Mesendoderm (in vitro differentiated cells): ENCODE measurements around the gene FIBCD1.

Source experiments
- DNase-seq: peaks from one replicate; pipeline ENCODE4 v3.0.0; 2013
- H2AK5ac ChIP-seq: 2 replicates; pipeline ENCODE4 v1.6.1; 2013; ENCODE audit warnings: low read length, inconsistent platforms
- H2BK120ac ChIP-seq: 2 replicates; pipeline ENCODE4 v1.6.1; 2013; ENCODE audit warnings: low read depth, mild to moderate bottlenecking, low read length, moderate library complexity, mixed read lengths
- H2BK15ac ChIP-seq: replicated peaks from 2 replicates; pipeline ENCODE4 v1.6.1; 2013; ENCODE audit warnings: low read depth, mild to moderate bottlenecking, moderate library complexity
- H2BK5ac ChIP-seq: 2 replicates; pipeline ENCODE4 v1.6.1; 2013; ENCODE audit warnings: low read length, inconsistent platforms
- H3K18ac ChIP-seq: 2 replicates; pipeline ENCODE4 v1.6.1; 2013; ENCODE audit warnings: mild to moderate bottlenecking, low read length, mixed read lengths
- H3K23ac ChIP-seq: one replicate; pipeline ENCODE4 v1.6.1; 2013; ENCODE audit warnings: low read length
- H3K27ac ChIP-seq: 2 replicates; pipeline ENCODE4 v1.5.1; 2013; ENCODE audit warnings: low read depth, mild to moderate bottlenecking, inconsistent platforms, low read length, moderate library complexity
- H3K27me3 ChIP-seq: 2 replicates; pipeline ENCODE4 v1.6.1; 2013; ENCODE audit warnings: low read length, control low read depth, mild to moderate bottlenecking, inconsistent platforms; ENCODE audit not compliant: insufficient read depth, poor library complexity
- H3K36me3 ChIP-seq: 2 replicates; pipeline ENCODE4 v1.6.1; 2013; ENCODE audit warnings: low read length, inconsistent platforms; ENCODE audit not compliant: control insufficient read depth, insufficient read depth
- H3K4ac ChIP-seq: one replicate; pipeline ENCODE4 v1.6.1; 2013; ENCODE audit warnings: low read depth, mild to moderate bottlenecking, low read length, moderate library complexity
- H3K4me1 ChIP-seq: 2 replicates; pipeline ENCODE4 v1.6.1; 2013; ENCODE audit warnings: low read depth, low read length, inconsistent platforms; ENCODE audit not compliant: control insufficient read depth
- H3K4me2 ChIP-seq: 2 replicates; pipeline ENCODE4 v1.6.1; 2013; ENCODE audit warnings: low read length
- H3K4me3 ChIP-seq: 2 replicates; pipeline ENCODE4 v1.5.1; 2013; ENCODE audit warnings: mild to moderate bottlenecking, low read length
- H3K56ac ChIP-seq: one replicate; pipeline ENCODE4 v1.6.1; 2013; ENCODE audit warnings: low read length
- H3K79me1 ChIP-seq: 2 replicates; pipeline ENCODE4 v1.6.1; 2013; ENCODE audit warnings: low read length, inconsistent platforms
- H3K79me2 ChIP-seq: 2 replicates; pipeline ENCODE4 v1.6.1; 2013; ENCODE audit warnings: mild to moderate bottlenecking, low read length; ENCODE audit not compliant: control insufficient read depth, insufficient read depth
- H3K9ac ChIP-seq: 2 replicates; pipeline ENCODE4 v1.6.1; 2013; ENCODE audit warnings: low read length, inconsistent platforms
- H4K5ac ChIP-seq: one replicate; pipeline ENCODE4 v1.6.1; 2013; ENCODE audit warnings: low read length
- H4K8ac ChIP-seq: one replicate; pipeline ENCODE4 v1.6.1; 2013; ENCODE audit warnings: low read depth, mild to moderate bottlenecking, control low read depth, low read length, moderate library complexity
- whole genome bisulfite sequencing: extraction: QIAGEN DNeasy Blood & Tissue Kit; methylation state at CpG from one replicate; pipeline ENCODE4 v1.1.7; 2013; ENCODE audit warnings: low lambda C conversion rate, missing lambda C conversion rate; ENCODE audit not compliant: insufficient coverage; ENCODE audit errors: extremely low coverage; 5-methylcytosine and 5-hydroxymethylcytosine counted together

Gene FIBCD1

GRCh38 chr9:130943221-130943620, 4.2 kb upstream of the FIBCD1 start:
- Histone ChIP-seq H2BK5ac (no peak overlapping the region), H3K36me3 (no peaks in the 10 kb centered on the region), H3K27me3 (peaks cover 7% of the 10 kb centered on the region), H4K5ac (no peak overlapping the region), H3K9ac (no peak overlapping the region), H3K18ac (no peak overlapping the region), H2BK120ac (no peak overlapping the region), H3K4me1 (no peaks in the 10 kb centered on the region), H2AK5ac (no peak overlapping the region), H3K4ac (no peak overlapping the region), H3K79me2 (no peaks in the 10 kb centered on the region), H3K4me2 (no peak overlapping the region), H4K8ac (no peak overlapping the region), H2BK15ac (no peak overlapping the region), H3K4me3 (no peak overlapping the region), H3K27ac (no peak overlapping the region), H3K56ac (no peak overlapping the region), H3K79me1 (no peaks in the 10 kb centered on the region), H3K23ac (no peak overlapping the region)
- DNase-seq: no peak
- WGBS: no CpG with 5 or more reads among the region's 13 CpGs

DNA sequence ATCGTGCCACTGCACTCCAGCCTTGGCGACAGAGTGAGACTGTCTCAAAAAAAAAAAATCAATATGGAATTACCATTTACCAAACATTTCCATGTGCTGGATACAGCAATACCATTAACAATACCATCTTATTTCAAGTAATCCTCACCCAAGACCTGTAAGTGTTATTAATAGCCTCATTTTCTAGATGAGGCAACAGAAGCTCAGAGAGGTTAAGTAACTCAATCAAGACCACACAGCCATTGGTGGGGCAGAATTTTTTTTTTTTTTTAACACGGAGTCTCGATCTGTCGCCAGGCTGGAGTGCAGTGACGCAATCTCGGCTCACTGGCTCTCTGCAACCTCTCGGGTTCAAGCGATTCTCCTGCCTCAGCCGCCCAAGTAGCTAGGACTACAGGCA, 3.6 kb upstream of the FIBCD1 start:
- Histone ChIP-seq H2BK120ac (no peak overlapping the region), H2BK5ac (no peak overlapping the region), H3K27ac (no peak overlapping the region), H3K18ac (no peak overlapping the region), H3K23ac (no peak overlapping the region), H3K9ac (no peak overlapping the region), H2BK15ac (no peak overlapping the region), H3K36me3 (no peaks in the 10 kb centered on the region), H3K79me2 (no peaks in the 10 kb centered on the region), H3K4ac (no peak overlapping the region), H3K4me2 (no peak overlapping the region), H3K4me1 (no peaks in the 10 kb centered on the region), H4K5ac (no peak overlapping the region), H3K56ac (no peak overlapping the region), H3K4me3 (no peak overlapping the region), H4K8ac (no peak overlapping the region), H3K79me1 (no peaks in the 10 kb centered on the region), H2AK5ac (no peak overlapping the region), H3K27me3 (peaks cover 10% of the 10 kb centered on the region)
- DNase-seq: no peak
- WGBS: no CpG with 5 or more reads among the region's 10 CpGs

DNA sequence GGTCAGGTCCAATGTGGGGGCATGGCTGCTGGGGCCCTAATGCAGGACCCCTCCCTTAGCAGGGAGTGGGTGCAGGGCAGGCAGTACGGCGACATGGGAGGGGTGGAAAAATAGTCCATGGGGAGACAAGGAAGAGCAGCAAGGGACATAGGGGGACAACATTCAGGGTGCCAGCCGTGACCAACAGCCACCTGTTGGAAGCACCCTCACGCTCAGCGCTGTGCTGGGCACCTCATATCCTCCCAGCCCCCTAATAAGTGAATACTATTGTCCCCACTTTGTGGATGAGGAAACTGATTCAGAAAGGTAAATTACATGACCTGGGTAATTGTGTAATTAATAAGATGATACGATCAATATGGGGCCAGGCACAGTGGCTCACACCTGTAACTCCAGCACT, 3.0 kb upstream of the FIBCD1 start:
- Histone ChIP-seq H3K9ac (no peak overlapping the region), H3K27me3 (peaks cover 10% of the 10 kb centered on the region), H3K79me1 (no peaks in the 10 kb centered on the region), H4K5ac (no peak overlapping the region), H3K18ac (no peak overlapping the region), H2BK5ac (no peak overlapping the region), H3K56ac (no peak overlapping the region), H3K4ac (no peak overlapping the region), H4K8ac (no peak overlapping the region), H3K36me3 (no peaks in the 10 kb centered on the region), H3K4me3 (no peak overlapping the region), H3K4me1 (no peaks in the 10 kb centered on the region), H2BK120ac (no peak overlapping the region), H2AK5ac (no peak overlapping the region), H3K4me2 (no peak overlapping the region), H3K79me2 (no peaks in the 10 kb centered on the region), H3K27ac (no peak overlapping the region), H3K23ac (no peak overlapping the region), H2BK15ac (no peak overlapping the region)
- DNase-seq: no peak
- WGBS: no CpG with 5 or more reads among the region's 6 CpGs

GRCh38 chr9:130940693-130941576, 1.9 kb upstream of the FIBCD1 start:
- Histone ChIP-seq H3K79me1 (no peaks in the 10 kb centered on the region), H3K36me3 (no peaks in the 10 kb centered on the region), H3K4me3 (no peak overlapping the region), H3K4ac (no peak overlapping the region), H3K27me3 (peaks cover 10% of the 10 kb centered on the region), H3K23ac (no peak overlapping the region), H3K4me1 (peaks cover 4% of the 10 kb centered on the region), H4K5ac (no peak overlapping the region), H3K9ac (no peak overlapping the region), H2BK120ac (no peak overlapping the region), H3K27ac (no peak overlapping the region), H2BK15ac (no peak overlapping the region), H3K79me2 (no peaks in the 10 kb centered on the region), H3K18ac (no peak overlapping the region), H2BK5ac (no peak overlapping the region), H3K56ac (no peak overlapping the region), H4K8ac (no peak overlapping the region), H2AK5ac (no peak overlapping the region), H3K4me2 (no peak overlapping the region)
- peak; percentile 87 for DNase-seq
- no CpG with 5 or more reads among the region's 36 CpGs for WGBS

GRCh38 chr9:130940027-130940549, 1.0 kb upstream of the FIBCD1 start:
- no peak overlapping the region for H3K4me2 ChIP-seq
- H2BK120ac ChIP-seq: no peak overlapping the region
- no peak overlapping the region for H3K9ac ChIP-seq
- H3K56ac ChIP-seq: no peak overlapping the region
- WGBS: no CpG with 5 or more reads among the region's 32 CpGs
- DNase-seq: no peak
- H3K27me3 ChIP-seq: peaks cover 10% of the 10 kb centered on the region
- no peak overlapping the region for H3K4ac ChIP-seq
- no peak overlapping the region for H2AK5ac ChIP-seq
- H4K5ac ChIP-seq: no peak overlapping the region
- H4K8ac ChIP-seq: no peak overlapping the region
- H2BK5ac ChIP-seq: no peak overlapping the region
- peaks cover 4% of the 10 kb centered on the region for H3K4me1 ChIP-seq
- H3K79me2 ChIP-seq: no peaks in the 10 kb centered on the region
- no peak overlapping the region for H3K18ac ChIP-seq
- no peak overlapping the region for H3K4me3 ChIP-seq
- H2BK15ac ChIP-seq: no peak overlapping the region
- no peak overlapping the region for H3K27ac ChIP-seq
- no peaks in the 10 kb centered on the region for H3K79me1 ChIP-seq
- no peaks in the 10 kb centered on the region for H3K36me3 ChIP-seq
- no peak overlapping the region for H3K23ac ChIP-seq
